ENCODE measurements around the gene CD53.
"Not testable (repeated sequence)": the region's sequence is repeated elsewhere in the genome, so short reads cannot be mapped to it uniquely, and the experiment has no call there.

The CD53 gene

DNA sequence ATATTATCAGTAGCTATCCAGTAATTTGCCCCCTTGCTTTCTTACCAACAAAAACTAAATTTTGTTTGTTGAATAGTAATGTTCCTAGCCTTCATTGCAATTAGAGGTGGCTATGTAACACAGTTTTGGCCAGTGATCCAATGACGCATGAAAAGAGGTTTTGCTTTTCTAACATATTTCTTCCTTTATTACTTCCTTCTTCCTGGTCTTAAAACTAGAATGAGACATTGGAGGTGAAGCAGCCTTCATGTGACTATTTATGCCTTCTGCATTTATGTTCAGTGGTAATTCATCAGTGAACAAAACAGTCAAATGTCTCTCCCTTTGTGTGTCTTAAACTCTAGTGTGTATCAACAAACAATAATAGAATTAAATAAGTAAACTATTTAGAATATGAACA, 55.2 kb downstream of the CD53 start:
- Histone ChIP-seq H3K9ac (ENCODE audit: low read depth, low read length) (no peak overlapping the region), H3K27ac (ENCODE audit: low read length) (no peak overlapping the region), H2AFZ (ENCODE audit: low read depth, low read length) (no peak overlapping the region), H3K27me3 (ENCODE audit: insufficient read depth, low read length, poor library complexity) (no peaks in the 10 kb centered on the region), H3K36me3 (ENCODE audit: insufficient read depth, low read length) (no peaks in the 10 kb centered on the region), H3K79me2 (ENCODE audit: insufficient read depth, low read length) (no peaks in the 10 kb centered on the region), H3K4me1 (ENCODE audit: insufficient read depth, low read length) (no peaks in the 10 kb centered on the region), H3K4me2 (ENCODE audit: insufficient read depth, low read length) (no peak overlapping the region), H4K20me1 (ENCODE audit: insufficient read depth, low read length) (no peaks in the 10 kb centered on the region), H3K4me3 (ENCODE audit: low read depth in 1 of 2, low read length in 2 of 2) (no peak overlapping the region), H3K9me3 (ENCODE audit: insufficient read depth, low read length, severe bottlenecking) (no peaks in the 10 kb centered on the region)
- DNase-seq (no peak), ATAC-seq (ENCODE audit: insufficient read depth, low read depth) (no peak)
- TF ChIP-seq, protein P1, sequence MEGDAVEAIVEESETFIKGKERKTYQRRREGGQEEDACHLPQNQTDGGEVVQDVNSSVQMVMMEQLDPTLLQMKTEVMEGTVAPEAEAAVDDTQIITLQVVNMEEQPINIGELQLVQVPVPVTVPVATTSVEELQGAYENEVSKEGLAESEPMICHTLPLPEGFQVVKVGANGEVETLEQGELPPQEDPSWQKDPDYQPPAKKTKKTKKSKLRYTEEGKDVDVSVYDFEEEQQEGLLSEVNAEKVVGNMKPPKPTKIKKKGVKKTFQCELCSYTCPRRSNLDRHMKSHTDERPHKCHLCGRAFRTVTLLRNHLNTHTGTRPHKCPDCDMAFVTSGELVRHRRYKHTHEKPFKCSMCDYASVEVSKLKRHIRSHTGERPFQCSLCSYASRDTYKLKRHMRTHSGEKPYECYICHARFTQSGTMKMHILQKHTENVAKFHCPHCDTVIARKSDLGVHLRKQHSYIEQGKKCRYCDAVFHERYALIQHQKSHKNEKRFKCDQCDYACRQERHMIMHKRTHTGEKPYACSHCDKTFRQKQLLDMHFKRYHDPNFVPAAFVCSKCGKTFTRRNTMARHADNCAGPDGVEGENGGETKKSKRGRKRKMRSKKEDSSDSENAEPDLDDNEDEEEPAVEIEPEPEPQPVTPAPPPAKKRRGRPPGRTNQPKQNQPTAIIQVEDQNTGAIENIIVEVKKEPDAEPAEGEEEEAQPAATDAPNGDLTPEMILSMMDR (IDR thresholded peaks at IDR 0.05; ENCODE audit: borderline replicate concordance, extremely low read depth, low read length, poor library complexity, severe bottlenecking): no peak
- TF ChIP-seq EZH2 (IDR thresholded peaks at IDR 0.05; ENCODE audit: borderline replicate concordance, low read depth, low read length, severe bottlenecking): no peak

DNA sequence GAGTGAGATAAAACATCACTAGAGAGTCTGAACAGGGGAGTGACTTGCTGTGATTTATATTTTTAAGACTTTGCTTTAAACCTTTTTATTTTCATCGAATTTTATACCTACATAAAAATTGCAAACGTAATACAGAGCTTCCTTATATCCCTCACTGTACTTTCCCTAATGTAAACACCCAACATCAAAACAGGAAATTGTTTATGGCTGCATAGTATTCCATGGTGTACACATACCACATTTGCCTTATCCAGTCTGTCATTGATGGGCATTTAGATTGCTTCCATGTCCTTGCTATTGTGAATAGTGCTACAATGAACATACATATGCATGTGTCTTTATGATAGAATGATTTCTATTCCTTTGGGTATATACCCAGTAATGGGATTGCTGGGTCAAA, 56.0 kb downstream of the CD53 start:
- Histone ChIP-seq H3K36me3 (ENCODE audit: insufficient read depth, low read length) (no peaks in the 10 kb centered on the region), H3K9ac (ENCODE audit: low read depth, low read length) (no peak overlapping the region), H3K9me3 (ENCODE audit: insufficient read depth, low read length, severe bottlenecking) (no peaks in the 10 kb centered on the region), H3K4me2 (ENCODE audit: insufficient read depth, low read length) (no peak overlapping the region), H3K4me3 (ENCODE audit: low read depth in 1 of 2, low read length in 2 of 2) (no peak overlapping the region), H2AFZ (ENCODE audit: low read depth, low read length) (no peak overlapping the region), H3K27me3 (ENCODE audit: insufficient read depth, low read length, poor library complexity) (no peaks in the 10 kb centered on the region), H3K27ac (ENCODE audit: low read length) (no peak overlapping the region), H3K4me1 (ENCODE audit: insufficient read depth, low read length) (no peaks in the 10 kb centered on the region), H4K20me1 (ENCODE audit: insufficient read depth, low read length) (no peaks in the 10 kb centered on the region), H3K79me2 (ENCODE audit: insufficient read depth, low read length) (no peaks in the 10 kb centered on the region)
- DNase-seq (no peak), ATAC-seq (ENCODE audit: insufficient read depth, low read depth) (no peak)
- TF ChIP-seq, protein P1 (IDR thresholded peaks at IDR 0.05; ENCODE audit: borderline replicate concordance, extremely low read depth, low read length, poor library complexity, severe bottlenecking): no peak
- TF ChIP-seq EZH2 (IDR thresholded peaks at IDR 0.05; ENCODE audit: borderline replicate concordance, low read depth, low read length, severe bottlenecking): no peak

DNA sequence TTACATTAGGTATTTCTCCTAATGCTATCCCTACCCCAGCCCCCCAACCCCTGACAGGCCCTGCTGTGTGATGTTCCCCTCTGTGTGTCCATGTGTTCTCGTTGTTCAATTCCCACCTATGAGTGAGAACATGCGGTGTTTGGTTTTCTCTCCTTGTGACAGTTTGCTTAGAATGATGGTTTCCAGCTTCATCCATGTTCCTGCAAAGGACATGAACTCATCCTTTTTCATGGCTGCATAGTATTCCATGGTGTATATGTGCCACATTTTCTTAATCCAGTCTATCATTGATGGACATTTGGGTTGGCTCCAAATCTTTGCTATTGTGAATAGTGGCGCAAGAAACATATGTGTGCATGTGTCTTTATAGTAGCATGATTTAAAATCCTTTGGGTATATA, 58.1 kb downstream of the CD53 start:
- DNase-seq; H3K79me2 ChIP-seq (ENCODE audit: insufficient read depth, low read length); H3K4me2 ChIP-seq (ENCODE audit: insufficient read depth, low read length); H3K4me3 ChIP-seq (ENCODE audit: low read depth in 1 of 2, low read length in 2 of 2); H3K27ac ChIP-seq (ENCODE audit: low read length); H3K9me3 ChIP-seq (ENCODE audit: insufficient read depth, low read length, severe bottlenecking); H4K20me1 ChIP-seq (ENCODE audit: insufficient read depth, low read length); H3K9ac ChIP-seq (ENCODE audit: low read depth, low read length); ATAC-seq (ENCODE audit: insufficient read depth, low read depth); H3K27me3 ChIP-seq (ENCODE audit: insufficient read depth, low read length, poor library complexity); H2AFZ ChIP-seq (ENCODE audit: low read depth, low read length); H3K36me3 ChIP-seq (ENCODE audit: insufficient read depth, low read length); H3K4me1 ChIP-seq (ENCODE audit: insufficient read depth, low read length): not testable (repeated sequence)

DNA sequence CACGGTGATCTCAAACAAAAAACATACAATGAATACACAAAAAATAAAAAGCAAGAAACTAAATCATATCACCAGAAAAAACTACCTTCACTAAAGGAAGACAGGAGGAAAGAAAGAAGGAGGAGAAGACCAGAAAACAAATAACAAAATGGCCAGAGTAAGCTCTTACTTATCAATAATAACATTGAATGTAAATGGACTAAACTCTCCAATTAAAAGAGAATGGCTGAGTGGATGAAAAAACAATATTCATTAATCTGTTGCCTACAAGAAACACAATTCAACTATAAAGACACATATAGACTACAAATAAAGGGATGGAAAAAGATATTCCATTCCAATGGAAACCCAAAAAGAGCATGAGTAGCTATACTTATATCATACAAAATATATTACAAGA, 63.6 kb downstream of the CD53 start:
- no peaks in the 10 kb centered on the region for H3K79me2 ChIP-seq (ENCODE audit: insufficient read depth, low read length)
- no peak for DNase-seq
- TF ChIP-seq EZH2 (IDR thresholded peaks at IDR 0.05; ENCODE audit: borderline replicate concordance, low read depth, low read length, severe bottlenecking): no peak
- TF ChIP-seq, protein P1 (IDR thresholded peaks at IDR 0.05; ENCODE audit: borderline replicate concordance, extremely low read depth, low read length, poor library complexity, severe bottlenecking): no peak
- H3K27me3 ChIP-seq (ENCODE audit: insufficient read depth, low read length, poor library complexity): no peaks in the 10 kb centered on the region
- no peak overlapping the region for H3K9ac ChIP-seq (ENCODE audit: low read depth, low read length)
- H2AFZ ChIP-seq (ENCODE audit: low read depth, low read length): no peak overlapping the region
- H3K9me3 ChIP-seq (ENCODE audit: insufficient read depth, low read length, severe bottlenecking): no peaks in the 10 kb centered on the region
- H3K36me3 ChIP-seq (ENCODE audit: insufficient read depth, low read length): no peaks in the 10 kb centered on the region
- no peak overlapping the region for H3K4me3 ChIP-seq (ENCODE audit: low read depth in 1 of 2, low read length in 2 of 2)
- H3K4me2 ChIP-seq (ENCODE audit: insufficient read depth, low read length): no peak overlapping the region
- ATAC-seq (ENCODE audit: insufficient read depth, low read depth): no peak
- H4K20me1 ChIP-seq (ENCODE audit: insufficient read depth, low read length): no peaks in the 10 kb centered on the region
- no peaks in the 10 kb centered on the region for H3K4me1 ChIP-seq (ENCODE audit: insufficient read depth, low read length)
- H3K27ac ChIP-seq (ENCODE audit: low read length): no peak overlapping the region
